ENCODE measurements around the gene ZNF813.

Gene ZNF813

DNA sequence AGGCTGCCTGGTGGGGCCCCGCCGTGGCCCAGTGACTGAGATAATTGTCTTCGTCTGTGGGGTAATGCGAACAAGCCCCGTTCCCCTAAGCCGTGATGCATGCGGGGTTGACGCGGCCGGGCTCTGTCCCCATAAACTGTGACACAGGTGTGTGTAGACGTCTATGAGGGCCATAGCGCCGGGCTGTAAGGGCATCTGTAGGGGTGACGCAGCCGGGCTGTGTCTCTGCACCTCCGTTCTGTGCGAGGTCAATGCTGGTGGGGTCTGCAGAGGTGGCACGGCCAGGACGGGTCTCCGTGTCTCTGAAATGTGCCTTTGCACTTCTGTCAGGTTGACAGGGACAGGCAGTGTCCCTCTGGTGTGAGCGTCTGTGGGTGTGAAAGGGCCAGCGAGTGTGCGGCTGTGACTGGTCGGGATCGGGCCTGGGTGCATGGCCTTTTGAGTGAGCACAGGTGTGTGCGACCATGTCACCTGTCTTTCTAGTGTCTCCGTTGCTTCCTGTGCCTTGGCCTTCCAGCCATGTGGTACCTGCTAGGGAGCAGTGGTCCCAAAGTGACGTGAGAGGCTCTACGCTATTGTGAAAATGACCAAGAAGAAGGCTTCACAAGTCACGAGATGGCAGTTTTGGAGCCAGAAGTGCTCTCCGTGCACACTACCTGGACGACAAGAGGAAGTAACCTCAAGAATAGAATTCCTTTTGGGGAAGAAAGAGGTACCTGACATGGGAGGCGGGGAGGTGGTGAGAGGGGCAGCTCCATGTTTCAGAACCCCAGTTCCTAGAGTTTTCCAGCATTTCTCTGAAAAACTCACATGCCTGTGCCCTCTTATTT is 54.1 kb downstream of the ZNF813 start:
- DNase-seq, result peak; percentile 9

GRCh38 chr19:53525922-53526321 is 58.4 kb downstream of the ZNF813 start:
- DNase-seq, result no peak

- no peak for DNase-seq
Measured at GRCh38 chr19:53530622-53531021, 63.1 kb downstream of the ZNF813 start.

- no peak for DNase-seq
Measured at GRCh38 chr19:53531457-53531856, 63.9 kb downstream of the ZNF813 start.

- DNase-seq, result no peak
Measured at GRCh38 chr19:53532362-53532761, 64.8 kb downstream of the ZNF813 start.

DNA sequence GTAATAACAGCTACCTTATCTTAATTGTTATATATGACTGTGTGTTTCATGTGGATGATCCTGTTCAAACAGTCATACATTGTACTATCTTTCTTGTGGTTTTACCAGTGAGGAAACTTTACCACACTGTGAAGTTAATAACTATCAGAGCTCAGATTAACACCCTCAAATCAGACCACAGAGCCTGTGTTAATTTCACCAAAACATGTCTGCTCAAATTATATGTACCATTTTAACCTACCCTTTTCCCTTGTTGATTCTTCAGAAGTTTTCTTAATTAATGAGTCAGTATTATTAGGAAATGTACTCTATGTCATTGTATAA is 68.7 kb downstream of the ZNF813 start:
- DNase-seq, result peak; percentile 13

DNA sequence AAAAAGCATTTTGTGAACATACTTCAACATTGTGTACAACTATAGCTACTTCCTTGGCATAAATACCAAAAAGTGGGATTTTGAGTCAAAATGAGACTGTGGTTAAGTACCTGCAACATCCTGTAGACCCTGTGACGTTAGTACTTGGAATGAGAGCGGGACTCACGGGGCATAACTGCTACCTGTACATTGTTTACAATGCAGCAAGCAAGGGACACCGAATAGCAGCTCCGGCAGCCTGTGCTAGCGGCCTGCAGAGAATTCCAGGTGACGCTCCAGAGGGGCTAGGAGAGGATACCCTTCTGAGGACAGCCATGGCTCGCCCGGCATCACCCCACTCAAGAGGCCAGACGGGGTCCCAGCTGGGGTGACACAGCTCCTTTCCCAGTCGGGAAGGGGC is 69.6 kb downstream of the ZNF813 start:
- no peak for DNase-seq

DNA sequence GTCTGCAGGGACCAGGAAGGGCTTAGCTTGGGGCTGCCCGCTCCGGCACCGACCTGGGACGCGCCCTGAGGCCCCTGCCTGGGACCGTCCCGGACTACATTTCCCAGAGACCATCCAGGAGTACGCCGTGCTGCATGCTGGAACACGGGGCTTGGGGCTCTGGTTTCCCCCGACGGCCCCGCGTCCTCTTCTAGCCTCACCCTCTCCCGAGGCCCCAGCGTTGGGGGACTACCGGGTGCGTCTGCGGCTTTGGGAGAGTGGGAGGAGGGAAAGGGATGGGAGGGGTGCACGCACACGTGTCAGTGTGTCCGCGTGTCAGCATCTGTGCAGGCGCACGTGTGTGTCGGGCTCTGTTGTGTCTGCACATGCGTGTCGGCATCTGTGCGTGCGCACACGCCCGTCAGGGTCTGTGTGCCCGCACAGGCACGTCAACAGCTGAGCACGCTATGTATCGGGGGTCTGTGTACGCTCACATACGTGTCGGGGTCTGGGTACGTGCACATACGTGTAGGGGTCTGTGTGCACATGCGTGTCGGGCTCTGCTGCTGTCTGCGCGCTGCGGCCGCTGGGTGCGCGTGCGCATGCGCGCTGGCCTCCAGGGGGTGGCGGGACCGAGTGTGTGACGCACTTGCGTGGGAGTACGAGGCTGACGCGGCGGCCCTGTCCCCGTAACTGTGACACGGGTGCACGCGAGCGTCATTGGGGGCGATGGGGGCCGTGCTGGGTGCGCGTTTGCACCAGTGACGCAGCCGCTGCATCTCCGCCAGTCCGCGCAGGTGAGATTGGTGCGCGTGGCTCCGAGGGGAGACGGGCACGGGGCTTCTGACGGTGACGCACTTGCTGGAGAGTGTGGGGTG is 70.2 kb downstream of the ZNF813 start, which contains the start of gene ZNF331:
Gene ZNF331, plus strand, starts transcription at position 625 of the 857 bp plus-strand sequence. CDS start 31,232 bp downstream, outside the sequence.
- peak; percentile 74 for DNase-seq

DNA sequence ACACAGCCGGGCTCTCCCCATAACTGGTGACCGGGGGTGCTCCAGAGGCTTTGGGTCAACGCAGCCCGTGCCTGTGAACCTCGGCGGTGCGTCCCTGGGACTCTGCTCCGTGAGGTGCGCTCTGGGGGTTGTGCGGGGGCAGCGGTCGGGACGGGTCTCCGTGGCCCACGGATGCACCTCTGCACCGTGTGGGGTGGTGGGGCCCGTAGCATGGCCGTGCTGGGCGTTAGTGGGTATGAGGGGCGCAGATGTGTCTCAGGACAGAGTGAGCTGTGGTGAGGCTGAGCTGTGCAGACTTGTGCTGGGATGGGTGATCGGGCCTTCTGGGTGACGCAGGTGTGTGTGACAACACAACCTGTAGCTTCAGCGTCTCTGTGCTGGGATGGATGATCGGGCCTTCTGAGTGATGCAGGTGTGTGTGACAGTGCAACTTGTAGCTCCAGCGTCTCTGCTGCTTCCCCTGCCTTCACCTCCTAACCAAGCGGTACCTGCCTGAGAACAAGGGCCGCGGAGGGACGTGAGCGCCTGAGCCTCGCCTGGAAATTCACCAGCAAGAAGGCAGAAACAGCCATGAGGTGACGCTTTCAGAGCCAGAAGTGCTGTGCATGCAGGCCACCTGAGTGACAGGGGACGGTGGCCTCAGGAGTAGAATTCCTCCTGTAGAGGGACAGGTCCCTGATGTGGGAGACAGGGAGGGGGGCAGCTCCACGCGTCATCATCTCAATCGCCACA is 71.0 kb downstream of the ZNF813 start:
- DNase-seq, result no peak

- no peak for DNase-seq
Measured at GRCh38 chr19:53540091-53540490, 72.6 kb downstream of the ZNF813 start.

GRCh38 chr19:53541971-53542370 is 74.4 kb downstream of the ZNF813 start:
- no peak for DNase-seq

- DNase-seq, result no peak
Measured at GRCh38 chr19:53545271-53546065, 77.9 kb downstream of the ZNF813 start.

Measured in hematopoietic multipotent progenitor cell treated with erythropoietin and hydrocortisone succinate and interleukin-3 and kit ligand, for 8 days (in vitro differentiated cells).